ENCODE data around the gene HPCAL1.

HPCAL1 gene

GRCh38 chr2:10447300-10447894, 144.7 kb downstream of the HPCAL1 start:
- peaks cover 41% of the 10 kb centered on the region for H3K79me2 ChIP-seq (ENCODE audit: insufficient read depth, low read length)
- H3K9me2 ChIP-seq (replicated peaks; ENCODE audit: insufficient read depth, low read length), result no peaks in the 10 kb centered on the region
- TF ChIP-seq CTCF (IDR thresholded peaks at IDR 0.05; ENCODE audit: insufficient read depth, low read length, poor library complexity, severe bottlenecking) (no peak), EZH2phosphoT487 (conservative IDR thresholded peaks at IDR 0.05; ENCODE audit: low read length) (no peak)
- H3F3A ChIP-seq (ENCODE audit: insufficient read depth), result peaks cover 38% of the 10 kb centered on the region
- H4K20me1 ChIP-seq (ENCODE audit: low read depth, low read length), result peaks cover 34% of the 10 kb centered on the region
- H3K4me3 ChIP-seq (ENCODE audit: insufficient read depth, low read length, poor library complexity, severe bottlenecking), result peak overlapping the region; percentile 82
- peaks cover 31% of the 10 kb centered on the region for H3K36me3 ChIP-seq (ENCODE audit: low read length)
- H2AFZ ChIP-seq (ENCODE audit: low read depth, low read length, severe bottlenecking), result no peak overlapping the region
- H3K4me2 ChIP-seq (ENCODE audit: low read depth, low read length, poor library complexity, severe bottlenecking), result peak overlapping the region; percentile 97
- H3K9me3 ChIP-seq (ENCODE audit: insufficient read depth, low read length), result no peaks in the 10 kb centered on the region
- H3K9ac ChIP-seq (ENCODE audit: low read length), result peak overlapping the region; percentile 81
- H3K27me3 ChIP-seq (ENCODE audit: low read length), result no peaks in the 10 kb centered on the region
- peak overlapping the region; percentile 86 for H3K27ac ChIP-seq (ENCODE audit: low read depth, low read length)

GRCh38 chr2:10447895-10448575, 145.3 kb downstream of the HPCAL1 start, which contains the start of gene ODC1:
Gene ODC1 (minus strand): TSS chr2:10448327. CDS start chr2:10445032, 3,295 bp downstream.
- Histone ChIP-seq H3K27ac (ENCODE audit: low read depth, low read length) (peak within 1 kb of the TSS; percentile 86), H3K4me2 (ENCODE audit: low read depth, low read length, poor library complexity, severe bottlenecking) (peak within 1 kb of the TSS; percentile 97), H3K9me2 (replicated peaks; ENCODE audit: insufficient read depth, low read length) (no peaks in the 10 kb centered on the region), H3K4me3 (ENCODE audit: insufficient read depth, low read length, poor library complexity, severe bottlenecking) (peak within 1 kb of the TSS; percentile 82), H2AFZ (ENCODE audit: low read depth, low read length, severe bottlenecking) (peak within 1 kb of the TSS; percentile 85), H3K36me3 (ENCODE audit: low read length) (peaks cover 27% of the 10 kb centered on the region), H3K79me2 (ENCODE audit: insufficient read depth, low read length) (peaks cover 41% of the 10 kb centered on the region), H3F3A (ENCODE audit: insufficient read depth) (peaks cover 36% of the 10 kb centered on the region), H4K20me1 (ENCODE audit: low read depth, low read length) (peaks cover 30% of the 10 kb centered on the region), H3K9ac (ENCODE audit: low read length) (peak within 1 kb of the TSS; percentile 86), H3K9me3 (ENCODE audit: insufficient read depth, low read length) (no peaks in the 10 kb centered on the region), H3K27me3 (ENCODE audit: low read length) (no peaks in the 10 kb centered on the region)
- TF ChIP-seq EZH2phosphoT487 (conservative IDR thresholded peaks at IDR 0.05; ENCODE audit: low read length), result no peak
- TF ChIP-seq CTCF (IDR thresholded peaks at IDR 0.05; ENCODE audit: insufficient read depth, low read length, poor library complexity, severe bottlenecking), result no peak

- peak overlapping the region; percentile 85 for H2AFZ ChIP-seq (ENCODE audit: low read depth, low read length, severe bottlenecking)
- no peaks in the 10 kb centered on the region for H3K9me2 ChIP-seq (replicated peaks; ENCODE audit: insufficient read depth, low read length)
- H3K4me2 ChIP-seq (ENCODE audit: low read depth, low read length, poor library complexity, severe bottlenecking), result peak overlapping the region; percentile 93
- peaks cover 19% of the 10 kb centered on the region for H3K36me3 ChIP-seq (ENCODE audit: low read length)
- TF ChIP-seq EZH2phosphoT487 (conservative IDR thresholded peaks at IDR 0.05; ENCODE audit: low read length) (no peak), CTCF (IDR thresholded peaks at IDR 0.05; ENCODE audit: insufficient read depth, low read length, poor library complexity, severe bottlenecking) (no peak)
- peaks cover 23% of the 10 kb centered on the region for H4K20me1 ChIP-seq (ENCODE audit: low read depth, low read length)
- H3K27me3 ChIP-seq (ENCODE audit: low read length), result no peaks in the 10 kb centered on the region
- peak overlapping the region; percentile 60 for H3K4me3 ChIP-seq (ENCODE audit: insufficient read depth, low read length, poor library complexity, severe bottlenecking)
- peaks cover 40% of the 10 kb centered on the region for H3K79me2 ChIP-seq (ENCODE audit: insufficient read depth, low read length)
- peak overlapping the region; percentile 86 for H3K9ac ChIP-seq (ENCODE audit: low read length)
- H3K9me3 ChIP-seq (ENCODE audit: insufficient read depth, low read length), result no peaks in the 10 kb centered on the region
- peak overlapping the region; percentile 68 for H3K27ac ChIP-seq (ENCODE audit: low read depth, low read length)
- peaks cover 28% of the 10 kb centered on the region for H3F3A ChIP-seq (ENCODE audit: insufficient read depth)
These were observed 146.1 kb downstream of the HPCAL1 start for GRCh38 chr2:10448576-10449485.

Measured in SU-DHL-6 (cell line).